Endothelial cell of hepatic sinusoid (primary cell): Measurements from ENCODE around the gene SIRT3.
"Not testable (repeated sequence)": the region's sequence is repeated elsewhere in the genome, so short reads cannot be mapped to it uniquely, and the experiment has no call there.

ENCODE experiments used
- in situ Hi-C: cut with HindIII; loops from 2 replicates; pipeline ENCODE4 v1.10.0; 2017; ENCODE audit warnings: low sequenced_read_pairs

Gene SIRT3

DNA sequence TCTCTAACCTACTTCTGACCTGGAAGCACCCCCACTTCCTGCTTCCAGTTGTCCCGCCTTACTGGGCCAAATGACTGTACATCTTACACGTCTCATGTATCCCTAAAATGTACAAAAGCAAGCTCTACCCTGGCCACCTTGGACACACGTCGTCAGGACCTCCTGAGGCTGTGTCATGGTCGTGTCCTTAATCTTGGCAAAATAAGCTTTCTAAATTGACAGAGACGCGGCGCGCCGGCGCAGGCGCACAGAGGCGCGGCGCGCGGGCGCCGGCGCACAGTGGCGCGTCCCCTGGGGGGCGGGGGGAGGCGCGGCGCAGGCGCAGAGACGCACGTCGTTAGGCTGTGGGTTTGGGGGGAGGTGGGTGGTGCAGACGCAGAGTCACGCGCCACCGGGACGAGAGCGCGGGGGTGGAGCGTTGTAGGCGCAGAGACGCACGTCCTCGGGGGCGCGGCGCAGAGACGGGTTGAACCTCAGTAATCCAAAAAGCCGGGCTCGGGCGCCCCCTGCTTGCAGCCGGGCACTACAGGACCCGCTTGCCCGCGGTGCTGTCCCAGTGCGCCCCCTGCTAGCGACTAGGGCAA is 46.9 kb downstream of the SIRT3 start:
- in situ Hi-C loops: not testable (repeated sequence)

DNA sequence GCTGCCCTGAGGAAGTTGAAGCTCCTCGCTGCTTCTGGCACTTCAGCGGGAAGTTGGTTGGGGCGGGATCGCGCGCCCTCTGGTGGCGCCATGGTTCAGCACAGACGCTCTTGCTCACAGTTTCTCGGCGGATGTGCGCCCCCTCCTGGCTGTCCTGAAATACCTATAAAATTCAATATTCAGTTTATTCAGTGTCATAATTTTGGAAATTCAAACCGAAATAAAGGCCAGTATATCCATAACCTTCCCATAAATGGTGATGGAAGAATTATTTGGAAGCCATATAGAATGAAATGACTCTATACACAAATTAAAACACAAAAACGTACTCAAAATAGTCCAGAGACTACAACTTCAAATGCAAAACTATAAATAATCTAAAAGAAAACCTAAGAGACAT is 55.9 kb downstream of the SIRT3 start:
- in situ Hi-C loops: not testable (repeated sequence)
